Stimulated activated CD4-positive, alpha-beta T cell treated with anti-CD3 and anti-CD28 coated beads, Interleukin-2, amount 100 ng/mL, for 24 hours (primary cell): Measurements from ENCODE around the gene PTEN.
"Not testable (repeated sequence)": the region's sequence is repeated elsewhere in the genome, so short reads cannot be mapped to it uniquely, and the experiment has no call there.

Experiments used
- DNase-seq, 2 donors: peaks; one replicate each; pipeline ENCODE4 v3.0.0-alpha.2; 2020

The PTEN gene

GRCh38 chr10:87863053-87863943 is at the start of gene PTEN, which contains the start of gene KLLN:
Gene PTEN (plus strand): TSS chr10:87863625. CDS start chr10:87864470, 845 bp downstream.
Gene KLLN (minus strand): TSS chr10:87863533. CDS start chr10:87862487, 1,046 bp downstream.
- DNase-seq: peak; percentile 83 to 84

GRCh38 chr10:87816163-87816897 is 47.1 kb upstream of the PTEN start:
- DNase-seq: no peak

GRCh38 chr10:87816898-87817608 is 46.4 kb upstream of the PTEN start:
- no peak for DNase-seq

GRCh38 chr10:87817609-87818504 is 45.6 kb upstream of the PTEN start, which contains the start of gene ATAD1:
Gene ATAD1 (minus strand): TSS chr10:87818226. CDS start chr10:87814599, 3,627 bp downstream.
- DNase-seq: peak; percentile 87

- peak; percentile 67 to 70 for DNase-seq
These were observed 44.7 kb upstream of the PTEN start for GRCh38 chr10:87818505-87819288.

GRCh38 chr10:87819289-87819585 is 44.2 kb upstream of the PTEN start:
- no peak for DNase-seq

GRCh38 chr10:87826653-87827052 is 36.8 kb upstream of the PTEN start:
- DNase-seq: no peak

- no peak for DNase-seq
These were observed 35.7 kb upstream of the PTEN start for GRCh38 chr10:87827681-87828080.

- DNase-seq: not testable (repeated sequence)
These were observed 34.4 kb upstream of the PTEN start for GRCh38 chr10:87829051-87829450.

GRCh38 chr10:87829986-87830729 is 33.3 kb upstream of the PTEN start:
- DNase-seq: no peak

GRCh38 chr10:87836098-87836497 is 27.3 kb upstream of the PTEN start:
- DNase-seq: no peak

GRCh38 chr10:87837445-87837844 is 26.0 kb upstream of the PTEN start:
- no peak for DNase-seq

- DNase-seq: no peak
These were observed 24.8 kb upstream of the PTEN start for GRCh38 chr10:87838650-87839049.

- no peak for DNase-seq
These were observed 22.2 kb upstream of the PTEN start for GRCh38 chr10:87841186-87841585.

- DNase-seq: no peak
These were observed 21.2 kb upstream of the PTEN start for GRCh38 chr10:87842220-87842641.

GRCh38 chr10:87842776-87843497 is 20.5 kb upstream of the PTEN start:
- DNase-seq: no peak

- no peak for DNase-seq
These were observed 19.7 kb upstream of the PTEN start for GRCh38 chr10:87843714-87844113.

GRCh38 chr10:87844837-87845623 is 18.4 kb upstream of the PTEN start:
- DNase-seq: no peak

GRCh38 chr10:87845624-87845998 is 17.8 kb upstream of the PTEN start:
- no peak for DNase-seq
